Stimulated activated CD8-positive, alpha-beta memory T cell treated with anti-CD3 and anti-CD28 coated beads, Interleukin-15, amount 100 ng/mL, for 24 hours (primary cell): Measurements from ENCODE around the gene GORASP2.

Experiments used
- DNase-seq: peaks from one replicate; pipeline ENCODE4 v3.0.0-alpha.2; 2020; ENCODE audit warnings: low read depth

The GORASP2 gene

DNA sequence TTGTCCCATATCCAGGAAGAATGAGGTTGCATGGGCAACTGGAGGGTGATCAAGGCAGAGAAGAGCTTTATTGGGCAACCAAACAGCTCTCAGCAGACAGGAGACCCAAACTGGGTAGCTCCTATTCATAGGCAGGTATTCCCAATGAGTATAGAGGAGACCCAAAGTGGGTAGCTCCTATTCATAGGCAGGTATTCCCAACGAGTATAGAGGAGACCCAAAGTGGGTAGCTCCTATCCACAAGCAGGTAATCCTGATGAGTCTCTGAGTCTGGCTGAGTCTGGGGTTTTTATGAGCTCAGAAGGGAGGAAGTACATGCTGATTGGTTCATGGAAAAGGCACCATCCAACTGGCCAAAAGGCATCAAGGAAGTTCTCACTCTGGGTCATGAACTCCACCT is 5.3 kb upstream of the GORASP2 start:
- no peak for DNase-seq

DNA sequence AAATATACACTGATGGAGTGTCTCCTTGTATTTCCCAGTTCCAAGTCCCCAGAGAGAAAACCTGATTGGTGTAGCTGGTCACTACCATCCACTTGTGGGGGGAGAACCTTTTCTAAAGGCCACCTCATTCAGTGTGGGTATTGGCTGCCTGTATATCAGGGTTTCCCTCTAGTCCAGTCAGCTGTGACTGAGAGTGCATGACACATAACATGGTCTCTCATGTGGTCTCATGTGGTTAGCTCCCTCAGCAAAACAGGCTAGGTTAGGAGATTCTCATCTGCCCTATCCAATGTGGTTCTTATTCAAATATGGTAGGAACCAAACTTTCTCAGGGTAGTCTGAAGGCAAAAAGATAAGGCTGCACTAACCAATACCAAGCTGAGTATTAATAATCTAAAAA is 4.1 kb upstream of the GORASP2 start:
- no peak for DNase-seq

DNA sequence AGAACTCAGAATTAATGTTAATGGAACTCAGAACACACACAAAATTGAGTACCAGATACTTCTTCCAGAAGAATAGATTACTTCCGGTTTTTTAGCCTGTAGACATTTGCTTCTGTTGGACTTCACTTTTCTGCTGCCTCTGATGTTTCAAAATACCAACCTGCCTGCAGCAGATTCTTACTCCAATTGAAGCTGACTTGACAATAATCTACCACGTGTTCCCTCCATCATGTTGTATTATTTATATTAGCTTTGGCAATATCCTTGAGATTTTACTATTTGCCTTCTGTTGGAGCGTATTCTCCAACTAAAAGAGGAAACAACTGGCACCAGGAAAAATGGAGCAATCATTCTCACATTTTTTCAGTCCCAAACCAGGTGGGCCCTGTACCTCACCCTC is 3.1 kb upstream of the GORASP2 start:
- no peak for DNase-seq

DNA sequence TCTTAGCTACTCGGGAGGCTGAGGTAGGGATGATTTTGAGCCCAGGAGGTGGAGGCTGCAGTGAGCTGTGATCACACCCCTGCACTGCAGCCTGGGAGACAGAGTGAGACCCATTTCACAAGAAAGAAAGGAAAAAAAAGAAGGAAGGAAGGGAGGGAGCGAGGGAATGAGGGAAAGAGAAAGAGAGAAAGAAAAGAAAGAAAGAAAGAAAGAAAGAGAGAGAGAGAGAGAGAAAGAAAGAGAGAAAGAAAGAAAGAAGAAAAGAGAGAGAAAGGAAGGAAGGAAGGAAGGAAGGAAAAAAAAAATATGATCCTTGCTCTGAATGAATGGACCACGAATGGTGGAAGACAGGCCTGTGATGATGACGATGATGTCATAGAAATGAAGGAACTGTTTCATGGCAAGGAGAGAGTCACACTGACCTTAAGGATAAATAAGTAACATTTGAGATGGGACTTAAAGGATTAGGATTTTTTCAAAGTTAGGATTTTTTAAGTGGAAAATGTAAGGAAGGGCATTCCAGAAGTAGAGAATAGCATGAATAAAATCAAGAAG is 2.2 kb upstream of the GORASP2 start:
- DNase-seq, result no peak

DNA sequence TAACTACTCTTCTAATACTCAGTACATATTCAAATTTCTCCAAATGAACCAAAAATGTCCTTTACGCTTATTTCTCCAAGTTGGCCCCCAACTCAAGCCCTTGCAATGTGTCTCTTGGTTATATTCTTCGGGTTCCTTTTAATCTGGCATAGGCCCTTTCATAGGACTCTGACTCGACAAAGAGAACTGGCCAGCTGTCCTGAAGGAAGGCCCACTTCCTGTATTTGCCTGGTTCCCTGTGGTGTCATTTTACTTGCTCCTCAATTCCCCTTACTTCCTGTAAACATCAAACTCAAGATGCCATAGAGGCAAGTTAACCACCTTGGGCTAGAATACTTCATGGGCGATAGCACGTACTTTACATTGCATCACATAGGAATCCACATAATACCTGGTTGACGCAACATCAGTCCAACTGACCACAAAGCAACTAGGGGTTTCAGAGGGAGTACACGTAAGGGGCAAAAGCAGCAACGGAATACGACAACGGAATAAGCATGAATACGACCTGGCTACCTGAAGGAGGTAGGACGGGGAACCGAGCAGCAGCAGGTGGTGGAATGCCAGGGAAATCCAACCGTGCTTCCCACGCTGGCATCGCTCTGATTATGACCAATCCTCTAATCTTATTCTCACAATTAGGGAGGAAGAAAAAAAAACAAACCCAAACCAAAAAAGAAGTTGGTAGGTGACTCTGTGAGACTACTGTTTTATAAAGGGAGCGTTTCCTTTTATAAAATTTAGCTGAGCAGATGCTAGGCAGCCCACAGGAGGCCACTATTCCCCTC is 823 bp upstream of the GORASP2 start:
- DNase-seq, result no peak

DNA sequence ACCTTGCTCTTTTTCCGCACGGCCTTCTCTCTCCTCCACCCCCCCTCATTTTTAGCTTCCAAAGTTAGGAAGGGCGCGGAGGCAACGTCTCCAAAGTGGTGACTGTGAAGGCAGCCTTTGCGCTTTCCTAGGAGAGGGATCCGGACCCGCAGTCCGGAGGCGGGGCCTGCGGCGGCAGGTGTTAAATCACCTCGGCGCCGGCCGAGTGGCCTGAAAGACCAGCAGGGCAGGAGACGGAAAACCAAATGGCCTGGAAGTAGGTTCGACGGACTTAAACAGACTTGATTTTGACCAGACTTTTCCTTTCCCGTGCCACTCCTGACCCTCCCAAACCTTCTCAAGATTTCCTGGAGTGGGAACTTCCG is 615 bp downstream of the GORASP2 start:
- DNase-seq, result no peak

DNA sequence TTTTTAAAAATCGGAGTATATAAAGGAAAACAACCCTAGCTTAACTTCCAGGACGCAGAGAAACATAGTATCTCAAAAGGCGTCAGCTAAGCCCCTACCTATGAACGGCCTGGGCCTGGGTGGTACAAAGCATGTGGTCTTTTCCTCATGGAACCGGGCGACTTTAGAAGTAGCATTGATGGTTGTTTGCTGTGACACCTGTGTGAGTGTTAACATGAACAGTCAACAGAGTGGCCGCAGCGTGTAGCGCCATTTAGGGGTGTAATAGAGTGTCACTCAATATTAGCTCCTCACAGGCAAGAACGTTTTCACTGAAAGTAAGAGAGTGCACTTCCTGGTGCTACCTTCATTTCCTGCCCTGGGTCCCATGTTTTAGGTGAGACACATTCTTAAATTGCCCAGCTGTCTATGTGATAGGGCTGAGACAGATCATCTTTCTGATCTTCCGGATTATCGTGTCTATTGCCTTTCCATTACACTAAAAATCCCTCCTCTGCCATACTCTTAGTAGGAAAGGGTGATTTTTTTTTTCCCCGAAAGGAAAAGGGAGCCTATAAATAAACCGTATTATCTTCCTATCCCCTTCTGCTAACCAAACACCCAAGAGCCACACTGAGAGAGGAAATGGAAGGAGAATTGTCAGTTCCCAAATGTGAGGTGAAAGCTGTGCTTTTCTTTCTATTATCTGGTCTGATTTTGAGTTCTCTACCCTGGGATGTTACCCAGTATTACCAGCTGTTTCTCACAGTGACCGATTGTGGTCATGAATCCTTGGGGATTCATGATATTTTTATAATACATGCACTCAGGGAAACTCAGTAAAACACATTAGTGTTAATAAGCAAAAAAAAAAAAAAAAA is 1.3 kb downstream of the GORASP2 start:
- DNase-seq, result no peak

DNA sequence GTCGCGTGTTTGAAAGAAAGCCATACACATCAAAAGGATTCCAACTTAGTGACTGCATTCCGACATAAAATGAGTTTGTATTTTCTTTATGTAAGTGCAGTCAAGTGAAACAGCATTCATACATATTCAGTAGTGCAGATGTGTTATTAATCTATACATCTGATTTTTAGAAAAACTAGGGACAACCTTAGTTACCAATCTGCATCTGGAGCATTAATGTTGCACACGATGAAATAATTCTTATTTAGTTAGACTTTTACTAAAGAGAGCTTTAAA is 1.9 kb downstream of the GORASP2 start:
- DNase-seq, result no peak

DNA sequence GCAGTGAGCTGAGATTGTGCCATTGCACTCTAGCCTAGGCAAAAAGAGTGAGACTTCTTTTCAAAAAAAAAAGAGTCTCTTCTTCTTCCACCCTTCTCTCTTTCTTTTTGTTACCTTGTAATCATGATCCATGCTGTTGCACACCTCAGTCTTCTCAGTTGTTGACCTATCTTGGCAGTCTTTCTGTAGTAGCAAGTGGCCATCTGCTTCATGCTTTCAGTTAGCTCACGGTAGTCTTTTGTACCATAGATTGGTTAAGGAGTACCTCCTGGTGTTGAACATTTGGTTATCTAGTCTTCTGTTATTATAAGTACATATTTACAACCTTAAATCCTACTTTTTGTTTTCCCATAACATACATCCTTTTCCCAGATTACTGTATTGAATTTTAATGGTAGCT is 3.1 kb downstream of the GORASP2 start:
- DNase-seq, result no peak

DNA sequence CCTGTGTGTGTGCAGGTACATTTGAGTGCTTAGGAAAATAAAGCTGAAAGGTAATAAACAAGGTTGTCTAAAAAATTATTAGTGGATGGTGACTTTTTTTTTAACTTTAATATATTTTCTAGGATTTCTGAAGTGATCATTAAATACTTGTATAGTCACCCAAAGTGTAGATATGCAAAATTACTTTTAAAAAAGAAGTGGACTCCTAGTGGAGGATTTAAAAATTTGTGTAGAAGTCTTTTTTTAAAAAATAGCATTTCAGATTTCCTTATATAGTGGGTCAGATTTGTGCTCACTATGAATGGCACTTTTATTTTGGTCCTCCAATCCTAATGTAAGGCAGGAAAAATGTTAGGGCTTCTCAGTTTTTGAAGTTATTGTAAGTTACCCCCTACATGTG is 3.9 kb downstream of the GORASP2 start:
- no peak for DNase-seq

DNA sequence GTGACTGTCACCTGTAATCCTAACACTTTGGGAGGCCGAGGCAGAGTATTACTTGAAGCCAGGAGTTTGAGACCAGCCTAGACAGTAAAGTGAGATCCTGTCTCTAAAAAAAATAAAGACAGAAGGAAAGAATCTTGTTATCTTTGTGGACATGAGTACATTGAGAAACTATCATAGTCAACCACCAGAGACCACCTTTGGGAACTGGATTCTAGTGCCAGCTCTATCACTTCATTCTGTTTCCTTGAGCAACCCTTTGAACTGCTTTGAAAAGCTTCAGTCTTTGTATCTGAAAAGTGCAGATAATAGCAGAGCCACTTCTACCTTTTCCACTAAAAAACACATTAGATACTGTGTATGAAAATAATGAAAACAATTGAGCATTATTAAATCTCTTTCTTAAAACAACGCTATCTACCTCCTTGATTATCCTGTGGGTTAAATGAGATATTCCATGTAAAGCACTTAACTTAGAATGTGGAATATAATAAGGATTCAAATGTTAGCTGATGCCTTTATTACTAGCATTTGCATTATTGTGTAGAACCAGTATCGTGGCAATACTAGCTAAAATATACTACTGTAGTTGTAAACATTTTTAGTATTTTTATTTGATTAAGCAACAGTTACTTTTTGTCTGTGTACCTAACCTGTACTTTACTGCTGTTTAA is 8.8 kb downstream of the GORASP2 start:
- DNase-seq, result no peak

DNA sequence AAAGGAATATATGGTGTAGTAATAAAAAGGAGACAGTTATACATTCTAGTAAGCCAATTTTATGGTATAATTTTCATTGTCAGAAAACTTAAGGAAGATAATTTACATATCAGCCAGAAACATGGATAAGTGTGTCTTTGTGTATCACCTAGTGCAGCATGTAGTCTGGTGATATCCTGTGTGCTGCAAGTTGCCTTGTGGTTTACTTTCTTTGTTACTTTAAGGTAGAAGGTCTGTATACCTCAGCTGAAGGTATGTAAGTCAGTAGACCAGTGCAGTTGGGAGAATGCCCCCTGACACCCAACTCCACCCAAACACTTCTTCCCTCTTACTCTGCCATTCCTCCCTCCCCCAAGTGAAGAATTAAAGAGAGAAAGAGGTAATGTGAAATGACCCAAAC is 11.0 kb downstream of the GORASP2 start:
- no peak for DNase-seq

DNA sequence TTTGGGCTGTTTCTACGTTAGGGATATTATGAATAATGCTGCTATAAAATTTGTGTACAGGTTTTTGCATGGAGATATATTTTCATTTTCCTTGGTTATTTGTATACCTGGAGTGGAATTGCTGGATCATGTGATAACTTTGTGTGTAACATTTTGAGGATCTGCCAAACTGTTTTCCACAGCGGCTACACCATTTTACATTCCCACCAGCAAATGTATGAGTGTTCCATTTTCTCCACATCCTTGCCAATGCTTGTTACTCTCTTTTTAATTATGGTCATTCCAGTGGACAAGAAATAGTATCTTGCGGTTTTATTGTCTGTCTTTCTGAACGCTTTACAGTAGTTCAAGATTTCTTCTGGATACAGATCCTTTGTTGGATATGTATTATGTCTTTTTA is 13.6 kb downstream of the GORASP2 start:
- DNase-seq, result no peak

DNA sequence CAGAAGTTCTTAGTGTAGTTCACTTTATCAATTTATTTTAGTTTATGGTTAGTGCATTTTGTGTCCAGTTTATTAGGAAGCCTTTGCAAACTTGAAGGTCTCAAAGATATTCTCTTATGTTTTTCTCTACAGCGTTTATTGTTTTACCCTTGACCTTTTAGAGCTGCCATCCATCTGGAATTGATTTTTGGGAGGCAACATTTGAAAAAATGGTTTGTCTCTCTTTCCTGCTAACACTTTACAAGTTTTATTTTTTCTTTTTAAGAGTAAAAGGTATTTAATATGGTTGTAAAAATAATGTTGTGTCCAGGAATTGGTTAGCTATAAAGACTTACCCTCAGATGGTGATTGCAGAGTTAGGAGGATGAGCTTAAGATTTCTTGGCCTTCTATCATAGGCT is 14.0 kb downstream of the GORASP2 start:
- DNase-seq, result no peak

DNA sequence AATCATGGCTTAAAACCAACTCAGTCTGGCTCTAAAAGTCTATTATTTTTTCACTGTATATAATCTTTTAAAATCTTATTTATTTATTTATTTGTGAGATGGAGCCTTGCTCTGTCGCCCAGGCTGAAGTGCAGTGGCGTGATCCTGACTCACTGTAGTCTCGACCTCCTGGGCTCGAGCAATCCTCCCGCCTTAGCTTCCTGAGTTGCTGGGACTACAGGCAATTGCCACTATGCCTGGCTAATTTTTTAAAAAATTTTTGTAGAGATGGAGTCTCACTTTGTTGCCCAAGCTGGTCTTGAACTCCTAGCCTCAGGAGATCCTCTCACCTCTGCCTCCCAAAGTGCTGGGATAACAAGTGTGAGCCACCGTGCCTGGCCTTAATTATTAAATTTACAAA is 14.5 kb downstream of the GORASP2 start:
- DNase-seq, result no peak

DNA sequence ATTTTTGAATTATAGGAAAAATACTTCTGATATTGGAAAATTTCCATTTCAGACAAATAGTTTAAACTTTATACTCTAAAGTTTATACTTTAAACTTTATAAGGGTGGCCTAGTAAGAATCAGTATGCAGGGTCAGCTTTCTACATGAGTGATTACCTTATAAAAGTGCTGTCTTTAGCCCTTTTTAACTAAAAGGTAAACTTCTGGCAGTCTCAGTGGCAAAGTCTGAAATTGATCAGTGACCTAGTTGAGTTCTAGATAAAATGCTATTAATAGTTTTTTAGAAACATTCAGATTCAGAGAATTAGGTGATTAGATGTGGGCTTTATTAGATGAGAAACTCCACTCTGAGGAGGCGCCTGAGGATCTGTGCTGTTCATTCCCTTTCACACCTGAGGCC is 15.5 kb downstream of the GORASP2 start:
- DNase-seq, result no peak

DNA sequence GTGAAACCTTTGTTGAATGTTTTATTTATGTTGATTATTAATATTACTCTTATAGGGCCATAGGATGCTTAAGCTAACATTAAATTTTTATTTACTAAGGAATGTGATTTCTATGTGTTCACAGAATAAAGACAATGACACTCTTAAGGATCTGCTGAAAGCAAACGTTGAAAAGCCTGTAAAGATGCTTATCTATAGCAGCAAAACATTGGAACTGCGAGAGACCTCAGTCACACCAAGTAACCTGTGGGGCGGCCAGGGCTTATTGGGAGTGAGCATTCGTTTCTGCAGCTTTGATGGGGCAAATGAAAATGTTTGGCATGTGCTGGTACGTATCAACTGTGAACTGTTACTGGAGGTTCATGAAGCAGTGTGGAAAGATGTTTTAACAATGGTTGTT is 20.4 kb downstream of the GORASP2 start:
- DNase-seq, result no peak

DNA sequence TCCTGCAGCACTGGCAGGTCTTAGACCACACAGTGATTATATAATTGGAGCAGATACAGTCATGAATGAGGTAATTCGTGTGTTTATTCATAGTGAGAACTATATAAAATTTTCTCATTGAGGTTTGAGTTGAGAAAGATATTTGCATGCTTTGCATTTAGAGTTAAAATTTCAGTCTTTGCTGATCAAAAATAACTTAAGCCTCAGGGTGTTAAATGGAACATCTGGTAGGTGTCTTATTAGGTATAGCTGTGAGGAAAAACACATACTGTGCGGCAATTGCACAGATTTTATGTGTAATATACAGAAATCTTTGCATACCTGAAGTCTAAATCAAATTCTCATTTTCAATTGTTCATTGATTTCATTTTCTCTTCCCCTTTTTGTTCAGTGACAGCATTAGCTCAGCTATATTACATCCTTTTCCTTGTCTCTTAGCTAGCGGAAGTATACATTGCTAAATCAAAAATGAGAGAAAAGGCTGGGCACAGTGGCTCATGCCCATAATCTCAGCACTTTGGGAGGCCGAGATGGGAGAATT is 21.2 kb downstream of the GORASP2 start:
- no peak for DNase-seq

DNA sequence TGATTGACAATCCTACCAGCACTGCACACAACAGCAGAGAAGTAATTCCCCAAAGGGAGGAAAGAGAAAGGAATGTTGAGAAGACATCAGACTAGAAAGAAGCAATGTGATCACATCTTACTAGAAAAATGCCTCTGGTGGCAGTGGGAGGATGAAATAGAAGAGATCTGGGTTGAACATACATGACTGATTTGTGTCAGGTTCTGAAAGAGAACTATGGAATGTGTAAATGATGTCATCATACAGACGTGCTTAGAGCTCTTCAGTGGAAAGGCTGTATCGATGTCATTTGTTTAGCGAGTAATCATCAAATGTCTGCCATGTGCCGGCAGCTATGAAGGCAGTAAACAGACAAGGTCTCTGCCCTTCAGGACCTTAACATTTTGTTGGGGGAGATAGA is 24.9 kb downstream of the GORASP2 start:
- no peak for DNase-seq

DNA sequence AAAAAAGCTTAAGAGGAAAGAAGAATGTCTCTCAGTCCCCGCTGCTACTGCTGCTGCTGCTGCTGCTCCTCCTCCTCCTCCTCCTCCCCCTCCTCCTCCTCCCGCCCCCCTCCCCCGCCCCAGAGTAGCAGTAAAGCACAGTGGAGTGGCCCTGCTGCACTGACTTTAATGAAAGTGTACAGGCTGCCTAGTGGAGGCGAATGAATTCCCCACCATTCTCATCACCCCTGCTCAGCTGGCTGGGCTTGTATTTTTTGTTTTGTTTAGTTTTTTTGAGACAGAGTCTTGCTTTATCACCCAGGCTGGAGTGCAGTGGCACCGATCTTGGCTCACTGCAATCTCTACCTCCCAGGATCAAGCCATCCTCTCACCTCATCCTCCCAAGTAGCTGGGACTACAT is 34.3 kb downstream of the GORASP2 start:
- no peak for DNase-seq

DNA sequence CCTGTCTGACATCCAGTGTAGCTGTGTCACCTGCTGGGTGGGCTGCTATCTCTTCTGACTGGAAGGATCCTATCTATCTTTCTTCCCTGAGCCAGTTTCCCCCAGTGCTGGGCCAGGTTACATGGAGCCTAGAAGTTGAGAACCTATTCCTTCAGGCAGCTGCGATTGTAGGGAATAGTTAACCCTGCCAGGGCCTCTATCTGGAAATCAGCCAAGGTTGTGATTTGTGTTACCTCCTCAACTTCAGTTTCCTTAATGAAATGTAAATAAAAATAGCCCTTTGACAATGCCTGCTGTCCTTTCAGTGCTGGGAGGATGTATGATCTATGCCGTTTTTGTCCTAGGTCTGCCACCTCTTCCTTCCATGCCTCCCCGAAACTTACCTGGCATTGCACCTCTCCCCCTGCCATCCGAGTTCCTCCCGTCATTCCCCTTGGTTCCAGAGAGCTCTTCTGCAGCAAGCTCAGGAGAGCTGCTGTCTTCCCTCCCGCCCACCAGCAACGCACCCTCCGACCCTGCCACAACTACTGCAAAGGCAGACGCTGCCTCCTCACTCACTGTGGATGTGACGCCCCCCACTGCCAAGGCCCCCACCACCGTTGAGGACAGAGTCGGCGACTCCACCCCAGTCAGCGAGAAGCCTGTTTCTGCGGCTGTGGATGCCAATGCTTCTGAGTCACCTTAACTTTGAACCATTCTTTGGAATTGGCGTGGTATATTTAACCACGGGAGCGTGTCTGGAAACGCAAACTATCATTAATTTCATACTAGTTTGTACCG is 36.6 kb downstream of the GORASP2 start:
- no peak for DNase-seq
